WTC11 (cell line): Measurements from ENCODE around the gene FCHO1. TPM values are rescaled to one million over a fixed set of nuclear protein-coding genes. Genes with fewer than 3 reads are reported as not detected.

Experiments
- ATAC-seq: fragments of 200-7000 bp; cut with Tn5 transposase; 2 replicates; pipeline ENCODE4 v1.10.0; 2021; ENCODE audit warnings: mild to moderate bottlenecking, moderate library complexity
- CTCF ChIA-PET: fragments of 300-600 bp; sonication (Branson Sonifier 250); formaldehyde crosslinking; loops from one replicate; lab custom pipeline; 2021; ENCODE audit warnings: antibody characterized with exemption; lab: Charles Lee
- POLR2A ChIA-PET: fragments of 350-600 bp; sonication (Branson Sonifier 250); formaldehyde crosslinking; loops from one replicate; lab custom pipeline; 2021; ENCODE audit warnings: antibody characterized with exemption; lab: Charles Lee
- DNase-seq: peaks from one replicate; pipeline ENCODE4 v3.0.0; 2021; ENCODE audit warnings: low spot score
- H3K27ac Mint-ChIP-seq: 2 replicates; pipeline ENCODE4 v1.8.0; 2021; ENCODE audit warnings: mixed read lengths
- H3K27me3 Mint-ChIP-seq: 2 replicates; pipeline ENCODE4 v1.8.0; 2021; ENCODE audit warnings: low read depth, mild to moderate bottlenecking, moderate library complexity, mixed read lengths
- H3K36me3 Mint-ChIP-seq: 2 replicates; pipeline ENCODE4 v1.8.0; 2021; ENCODE audit warnings: mixed read lengths
- H3K4me1 Mint-ChIP-seq: 2 replicates; pipeline ENCODE4 v1.8.0; 2022; ENCODE audit warnings: mixed read lengths
- H3K4me3 Mint-ChIP-seq: 2 replicates; pipeline ENCODE4 v1.8.0; 2021; ENCODE audit warnings: mild to moderate bottlenecking, moderate library complexity, mixed read lengths
- H3K9me3 Mint-ChIP-seq: 2 replicates; pipeline ENCODE4 v1.8.0; 2021; ENCODE audit warnings: mixed read lengths
- ATF3 ChIP-seq: sonication (generic); formaldehyde crosslinking; conservative IDR thresholded peaks from 2 replicates; pipeline ENCODE4 v1.8.1; 2022; ENCODE audit warnings: mild to moderate bottlenecking, missing genetic modification reagents
- CREB1 ChIP-seq: sonication (generic); formaldehyde crosslinking; IDR thresholded peaks from 2 replicates; pipeline ENCODE4 v1.8.0; 2023; ENCODE audit warnings: mild to moderate bottlenecking, missing genetic modification reagents
- EMX1 ChIP-seq: fragments of 250-450 bp; sonication (Bioruptor Pico); IDR thresholded peaks from 2 replicates; pipeline ENCODE4 v1.8.0; 2021; ENCODE audit warnings: mild to moderate bottlenecking
- FOXP1 ChIP-seq: sonication (generic); formaldehyde crosslinking; IDR thresholded peaks from 2 replicates; pipeline ENCODE4 v1.8.0; 2022; ENCODE audit warnings: missing genetic modification reagents, mild to moderate bottlenecking, moderate library complexity, borderline replicate concordance
- GABPB1 ChIP-seq: sonication (generic); formaldehyde crosslinking; IDR thresholded peaks from 2 replicates; pipeline ENCODE4 v1.8.1; 2023; ENCODE audit warnings: mild to moderate bottlenecking, missing genetic modification reagents
- GTF2I ChIP-seq: fragments of 250-450 bp; sonication (Bioruptor Pico); conservative IDR thresholded peaks from 2 replicates; pipeline ENCODE4 v1.4.0; 2021; ENCODE audit warnings: mild to moderate bottlenecking
- MXD4 ChIP-seq: fragments of 250-450 bp; sonication (Bioruptor Pico); IDR thresholded peaks from 2 replicates; pipeline ENCODE4 v1.8.0; 2021; ENCODE audit warnings: mild to moderate bottlenecking, moderate library complexity, borderline replicate concordance
- MYBL2 ChIP-seq: sonication (generic); formaldehyde crosslinking; IDR thresholded peaks from 2 replicates; pipeline ENCODE4 v1.8.1; 2023; ENCODE audit warnings: mild to moderate bottlenecking, moderate library complexity, missing genetic modification reagents
- NFATC4 ChIP-seq: fragments of 250-450 bp; sonication (Bioruptor Pico); IDR thresholded peaks from 2 replicates; pipeline ENCODE4 v1.9.0; 2021; ENCODE audit warnings: mild to moderate bottlenecking
- NR2C2 ChIP-seq: sonication (generic); formaldehyde crosslinking; IDR thresholded peaks from 2 replicates; pipeline ENCODE4 v1.8.0; 2022; ENCODE audit warnings: mild to moderate bottlenecking, missing genetic modification reagents
- OVOL2 ChIP-seq: fragments of 250-450 bp; sonication (Bioruptor Pico); IDR thresholded peaks from 2 replicates; pipeline ENCODE4 v1.9.0; 2021; ENCODE audit warnings: mild to moderate bottlenecking, borderline replicate concordance
- SOX15 ChIP-seq: fragments of 250-450 bp; sonication (Bioruptor Pico); IDR thresholded peaks from 2 replicates; pipeline ENCODE4 v1.9.0; 2021; ENCODE audit warnings: mild to moderate bottlenecking
- SP1 ChIP-seq: sonication (generic); formaldehyde crosslinking; conservative IDR thresholded peaks from 2 replicates; pipeline ENCODE4 v1.8.1; 2022; ENCODE audit warnings: missing genetic modification reagents
- TCF7 ChIP-seq: sonication (generic); formaldehyde crosslinking; IDR thresholded peaks from 2 replicates; pipeline ENCODE4 v1.8.0; 2022; ENCODE audit warnings: mild to moderate bottlenecking, low read depth, missing genetic modification reagents, moderate library complexity
- ZBTB21 ChIP-seq: sonication (generic); formaldehyde crosslinking; IDR thresholded peaks from 2 replicates; pipeline ENCODE4 v1.8.1; 2023; ENCODE audit warnings: mild to moderate bottlenecking, missing genetic modification reagents, borderline replicate concordance
- ZNF121 ChIP-seq: sonication (generic); formaldehyde crosslinking; IDR thresholded peaks from 2 replicates; pipeline ENCODE4 v1.8.0; 2023; ENCODE audit warnings: missing genetic modification reagents
- total RNA-seq: library from RNA; stranded (reverse); gene quantifications from 3 replicates; pipeline ENCODE4 v1.2.3, GENCODE V29; 2021
- TF ChIP-seq, protein P1 (sequence below): sonication (generic); formaldehyde crosslinking; IDR thresholded peaks from 2 replicates; pipeline ENCODE4 v1.8.0; 2022; ENCODE audit warnings: missing genetic modification reagents
- TF ChIP-seq, protein P2 (sequence below): sonication (generic); formaldehyde crosslinking; IDR thresholded peaks from 2 replicates; pipeline ENCODE4 v1.8.1; 2023; ENCODE audit warnings: mild to moderate bottlenecking, missing genetic modification reagents, moderate library complexity
- TF ChIP-seq, protein P3 (sequence below): sonication (generic); formaldehyde crosslinking; IDR thresholded peaks from 2 replicates; pipeline ENCODE4 v1.8.0; 2023; ENCODE audit warnings: mild to moderate bottlenecking, missing genetic modification reagents
- TF ChIP-seq, protein P4 (sequence below): sonication (generic); formaldehyde crosslinking; IDR thresholded peaks from 2 replicates; pipeline ENCODE4 v1.8.1; 2022; ENCODE audit warnings: missing genetic modification reagents, borderline replicate concordance
- TF ChIP-seq, protein P5 (sequence below): fragments of 250-450 bp; sonication (Bioruptor Pico); IDR thresholded peaks from 2 replicates; pipeline ENCODE4 v1.9.0; 2021; ENCODE audit warnings: mild to moderate bottlenecking
- TF ChIP-seq, protein P6 (sequence below): fragments of 250-450 bp; sonication (Bioruptor Pico); IDR thresholded peaks from 2 replicates; pipeline ENCODE4 v1.9.0; 2021; ENCODE audit warnings: mild to moderate bottlenecking

Gene FCHO1
- total RNA-seq, 1 experiment from 2014 or later: 26.8 TPM

GRCh38 chr19:17821190-17821589 lies 69.9 kb downstream of the FCHO1 start, which contains the start of gene INSL3:
INSL3 (minus strand) TSS chr19:17821519; CDS start chr19:17821506, 13 bp downstream.
- no peak for ATAC-seq
- CTCF ChIA-PET: no interaction called here
- Mint-ChIP-seq H3K9me3 (no peaks in the 10 kb centered on the region), H3K4me3 (no peak within 1 kb of the TSS), H3K27ac (no peak within 1 kb of the TSS), H3K36me3 (no peaks in the 10 kb centered on the region)
- TF ChIP-seq NFATC4 (CRISPR knock-in tag) (no peak), MYBL2 (CRISPR knock-in tag) (no peak), ATF3 (CRISPR knock-in tag) (no peak), EMX1 (CRISPR knock-in tag) (no peak), MXD4 (CRISPR knock-in tag) (no peak)
- TF ChIP-seq, protein P1, sequence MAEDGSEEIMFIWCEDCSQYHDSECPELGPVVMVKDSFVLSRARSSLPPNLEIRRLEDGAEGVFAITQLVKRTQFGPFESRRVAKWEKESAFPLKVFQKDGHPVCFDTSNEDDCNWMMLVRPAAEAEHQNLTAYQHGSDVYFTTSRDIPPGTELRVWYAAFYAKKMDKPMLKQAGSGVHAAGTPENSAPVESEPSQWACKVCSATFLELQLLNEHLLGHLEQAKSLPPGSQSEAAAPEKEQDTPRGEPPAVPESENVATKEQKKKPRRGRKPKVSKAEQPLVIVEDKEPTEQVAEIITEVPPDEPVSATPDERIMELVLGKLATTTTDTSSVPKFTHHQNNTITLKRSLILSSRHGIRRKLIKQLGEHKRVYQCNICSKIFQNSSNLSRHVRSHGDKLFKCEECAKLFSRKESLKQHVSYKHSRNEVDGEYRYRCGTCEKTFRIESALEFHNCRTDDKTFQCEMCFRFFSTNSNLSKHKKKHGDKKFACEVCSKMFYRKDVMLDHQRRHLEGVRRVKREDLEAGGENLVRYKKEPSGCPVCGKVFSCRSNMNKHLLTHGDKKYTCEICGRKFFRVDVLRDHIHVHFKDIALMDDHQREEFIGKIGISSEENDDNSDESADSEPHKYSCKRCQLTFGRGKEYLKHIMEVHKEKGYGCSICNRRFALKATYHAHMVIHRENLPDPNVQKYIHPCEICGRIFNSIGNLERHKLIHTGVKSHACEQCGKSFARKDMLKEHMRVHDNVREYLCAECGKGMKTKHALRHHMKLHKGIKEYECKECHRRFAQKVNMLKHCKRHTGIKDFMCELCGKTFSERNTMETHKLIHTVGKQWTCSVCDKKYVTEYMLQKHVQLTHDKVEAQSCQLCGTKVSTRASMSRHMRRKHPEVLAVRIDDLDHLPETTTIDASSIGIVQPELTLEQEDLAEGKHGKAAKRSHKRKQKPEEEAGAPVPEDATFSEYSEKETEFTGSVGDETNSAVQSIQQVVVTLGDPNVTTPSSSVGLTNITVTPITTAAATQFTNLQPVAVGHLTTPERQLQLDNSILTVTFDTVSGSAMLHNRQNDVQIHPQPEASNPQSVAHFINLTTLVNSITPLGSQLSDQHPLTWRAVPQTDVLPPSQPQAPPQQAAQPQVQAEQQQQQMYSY: no peak
- TF ChIP-seq, protein P2, sequence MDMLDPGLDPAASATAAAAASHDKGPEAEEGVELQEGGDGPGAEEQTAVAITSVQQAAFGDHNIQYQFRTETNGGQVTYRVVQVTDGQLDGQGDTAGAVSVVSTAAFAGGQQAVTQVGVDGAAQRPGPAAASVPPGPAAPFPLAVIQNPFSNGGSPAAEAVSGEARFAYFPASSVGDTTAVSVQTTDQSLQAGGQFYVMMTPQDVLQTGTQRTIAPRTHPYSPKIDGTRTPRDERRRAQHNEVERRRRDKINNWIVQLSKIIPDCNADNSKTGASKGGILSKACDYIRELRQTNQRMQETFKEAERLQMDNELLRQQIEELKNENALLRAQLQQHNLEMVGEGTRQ (CRISPR knock-in tag): no peak
- TF ChIP-seq, protein P3, sequence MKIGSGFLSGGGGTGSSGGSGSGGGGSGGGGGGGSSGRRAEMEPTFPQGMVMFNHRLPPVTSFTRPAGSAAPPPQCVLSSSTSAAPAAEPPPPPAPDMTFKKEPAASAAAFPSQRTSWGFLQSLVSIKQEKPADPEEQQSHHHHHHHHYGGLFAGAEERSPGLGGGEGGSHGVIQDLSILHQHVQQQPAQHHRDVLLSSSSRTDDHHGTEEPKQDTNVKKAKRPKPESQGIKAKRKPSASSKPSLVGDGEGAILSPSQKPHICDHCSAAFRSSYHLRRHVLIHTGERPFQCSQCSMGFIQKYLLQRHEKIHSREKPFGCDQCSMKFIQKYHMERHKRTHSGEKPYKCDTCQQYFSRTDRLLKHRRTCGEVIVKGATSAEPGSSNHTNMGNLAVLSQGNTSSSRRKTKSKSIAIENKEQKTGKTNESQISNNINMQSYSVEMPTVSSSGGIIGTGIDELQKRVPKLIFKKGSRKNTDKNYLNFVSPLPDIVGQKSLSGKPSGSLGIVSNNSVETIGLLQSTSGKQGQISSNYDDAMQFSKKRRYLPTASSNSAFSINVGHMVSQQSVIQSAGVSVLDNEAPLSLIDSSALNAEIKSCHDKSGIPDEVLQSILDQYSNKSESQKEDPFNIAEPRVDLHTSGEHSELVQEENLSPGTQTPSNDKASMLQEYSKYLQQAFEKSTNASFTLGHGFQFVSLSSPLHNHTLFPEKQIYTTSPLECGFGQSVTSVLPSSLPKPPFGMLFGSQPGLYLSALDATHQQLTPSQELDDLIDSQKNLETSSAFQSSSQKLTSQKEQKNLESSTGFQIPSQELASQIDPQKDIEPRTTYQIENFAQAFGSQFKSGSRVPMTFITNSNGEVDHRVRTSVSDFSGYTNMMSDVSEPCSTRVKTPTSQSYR (CRISPR knock-in tag): no peak
- TF ChIP-seq, protein P4, sequence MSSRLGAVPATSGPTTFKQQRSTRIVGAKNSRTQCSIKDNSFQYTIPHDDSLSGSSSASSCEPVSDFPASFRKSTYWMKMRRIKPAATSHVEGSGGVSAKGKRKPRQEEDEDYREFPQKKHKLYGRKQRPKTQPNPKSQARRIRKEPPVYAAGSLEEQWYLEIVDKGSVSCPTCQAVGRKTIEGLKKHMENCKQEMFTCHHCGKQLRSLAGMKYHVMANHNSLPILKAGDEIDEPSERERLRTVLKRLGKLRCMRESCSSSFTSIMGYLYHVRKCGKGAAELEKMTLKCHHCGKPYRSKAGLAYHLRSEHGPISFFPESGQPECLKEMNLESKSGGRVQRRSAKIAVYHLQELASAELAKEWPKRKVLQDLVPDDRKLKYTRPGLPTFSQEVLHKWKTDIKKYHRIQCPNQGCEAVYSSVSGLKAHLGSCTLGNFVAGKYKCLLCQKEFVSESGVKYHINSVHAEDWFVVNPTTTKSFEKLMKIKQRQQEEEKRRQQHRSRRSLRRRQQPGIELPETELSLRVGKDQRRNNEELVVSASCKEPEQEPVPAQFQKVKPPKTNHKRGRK (CRISPR knock-in tag): no peak
- TF ChIP-seq, protein P5, sequence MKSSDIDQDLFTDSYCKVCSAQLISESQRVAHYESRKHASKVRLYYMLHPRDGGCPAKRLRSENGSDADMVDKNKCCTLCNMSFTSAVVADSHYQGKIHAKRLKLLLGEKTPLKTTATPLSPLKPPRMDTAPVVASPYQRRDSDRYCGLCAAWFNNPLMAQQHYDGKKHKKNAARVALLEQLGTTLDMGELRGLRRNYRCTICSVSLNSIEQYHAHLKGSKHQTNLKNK (CRISPR knock-in tag): no peak
- TF ChIP-seq, all 79 proteins: peak for 0
- POLR2A ChIA-PET: no interaction called here
- no peak for DNase-seq
- Mint-ChIP-seq H3K4me1 (peaks cover 4% of the 10 kb centered on the region; the same call in 1 of the 2 replicates), H3K27me3 (no peaks in the 10 kb centered on the region; the same call in 1 of the 2 replicates)

GRCh38 chr19:17824339-17824738 lies 73.1 kb downstream of the FCHO1 start:
- ChIA-PET POLR2A (no interaction called here), CTCF (no interaction called here)
- DNase-seq (no peak), ATAC-seq (no peak)
- Mint-ChIP-seq H3K9me3 (no peaks in the 10 kb centered on the region), H3K36me3 (no peaks in the 10 kb centered on the region), H3K27me3 (no peaks in the 10 kb centered on the region; the same call in 1 of the 2 replicates), H3K27ac (no peak overlapping the region), H3K4me1 (peaks cover 8% of the 10 kb centered on the region; the same call in 1 of the 2 replicates), H3K4me3 (no peak overlapping the region)
- TF ChIP-seq TCF7: no peak
- TF ChIP-seq, protein P6, sequence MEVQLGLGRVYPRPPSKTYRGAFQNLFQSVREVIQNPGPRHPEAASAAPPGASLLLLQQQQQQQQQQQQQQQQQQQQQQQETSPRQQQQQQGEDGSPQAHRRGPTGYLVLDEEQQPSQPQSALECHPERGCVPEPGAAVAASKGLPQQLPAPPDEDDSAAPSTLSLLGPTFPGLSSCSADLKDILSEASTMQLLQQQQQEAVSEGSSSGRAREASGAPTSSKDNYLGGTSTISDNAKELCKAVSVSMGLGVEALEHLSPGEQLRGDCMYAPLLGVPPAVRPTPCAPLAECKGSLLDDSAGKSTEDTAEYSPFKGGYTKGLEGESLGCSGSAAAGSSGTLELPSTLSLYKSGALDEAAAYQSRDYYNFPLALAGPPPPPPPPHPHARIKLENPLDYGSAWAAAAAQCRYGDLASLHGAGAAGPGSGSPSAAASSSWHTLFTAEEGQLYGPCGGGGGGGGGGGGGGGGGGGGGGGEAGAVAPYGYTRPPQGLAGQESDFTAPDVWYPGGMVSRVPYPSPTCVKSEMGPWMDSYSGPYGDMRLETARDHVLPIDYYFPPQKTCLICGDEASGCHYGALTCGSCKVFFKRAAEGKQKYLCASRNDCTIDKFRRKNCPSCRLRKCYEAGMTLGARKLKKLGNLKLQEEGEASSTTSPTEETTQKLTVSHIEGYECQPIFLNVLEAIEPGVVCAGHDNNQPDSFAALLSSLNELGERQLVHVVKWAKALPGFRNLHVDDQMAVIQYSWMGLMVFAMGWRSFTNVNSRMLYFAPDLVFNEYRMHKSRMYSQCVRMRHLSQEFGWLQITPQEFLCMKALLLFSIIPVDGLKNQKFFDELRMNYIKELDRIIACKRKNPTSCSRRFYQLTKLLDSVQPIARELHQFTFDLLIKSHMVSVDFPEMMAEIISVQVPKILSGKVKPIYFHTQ (CRISPR knock-in tag): no peak
- no peak for TF ChIP-seq OVOL2 (CRISPR knock-in tag)
- TF ChIP-seq SP1: no peak
- no peak for TF ChIP-seq FOXP1
- no peak for TF ChIP-seq ZBTB21 (CRISPR knock-in tag)
- TF ChIP-seq CREB1 (CRISPR knock-in tag): no peak
- TF ChIP-seq NR2C2 (CRISPR knock-in tag): no peak
- TF ChIP-seq SOX15 (CRISPR knock-in tag): no peak
- TF ChIP-seq GTF2I (CRISPR knock-in tag): no peak
- no peak for TF ChIP-seq GABPB1
- no peak for TF ChIP-seq ZNF121
